ENCODE data around the gene HEPN1.

The HEPN1 gene

DNA sequence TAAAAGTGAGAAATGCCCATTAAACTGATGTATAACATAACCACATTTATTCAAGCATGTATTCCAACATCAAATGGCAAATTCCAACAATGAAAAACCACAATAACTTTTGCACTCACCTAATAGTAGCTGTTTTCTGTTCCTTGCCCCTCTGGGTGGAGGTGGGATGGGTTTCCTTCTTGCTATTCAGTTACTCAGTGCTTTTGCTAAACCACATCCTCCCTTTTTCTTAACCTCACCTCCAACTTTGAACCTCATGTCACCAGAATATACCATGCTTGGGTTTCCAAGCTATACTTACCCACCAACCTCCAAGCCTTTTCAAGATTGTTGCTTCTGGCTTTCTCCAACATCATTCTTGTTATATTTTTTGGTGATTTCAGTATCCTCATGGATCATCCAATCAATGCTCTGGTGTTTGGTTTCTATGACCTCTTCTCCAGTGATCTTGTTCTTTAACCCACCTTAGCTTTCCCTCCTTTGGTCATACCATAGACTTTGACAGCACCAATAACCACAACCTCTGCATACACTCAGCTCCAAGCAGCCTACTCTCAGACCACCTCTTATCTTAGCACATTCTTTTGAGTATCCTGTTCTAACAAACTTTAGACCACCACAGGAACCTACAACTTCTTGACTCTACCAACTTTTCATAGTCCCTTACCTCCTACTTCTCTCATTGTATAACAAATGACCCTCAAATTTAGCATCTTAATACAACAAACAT lies 31.7 kb downstream of the HEPN1 start:
- TF ChIP-seq, protein P1, sequence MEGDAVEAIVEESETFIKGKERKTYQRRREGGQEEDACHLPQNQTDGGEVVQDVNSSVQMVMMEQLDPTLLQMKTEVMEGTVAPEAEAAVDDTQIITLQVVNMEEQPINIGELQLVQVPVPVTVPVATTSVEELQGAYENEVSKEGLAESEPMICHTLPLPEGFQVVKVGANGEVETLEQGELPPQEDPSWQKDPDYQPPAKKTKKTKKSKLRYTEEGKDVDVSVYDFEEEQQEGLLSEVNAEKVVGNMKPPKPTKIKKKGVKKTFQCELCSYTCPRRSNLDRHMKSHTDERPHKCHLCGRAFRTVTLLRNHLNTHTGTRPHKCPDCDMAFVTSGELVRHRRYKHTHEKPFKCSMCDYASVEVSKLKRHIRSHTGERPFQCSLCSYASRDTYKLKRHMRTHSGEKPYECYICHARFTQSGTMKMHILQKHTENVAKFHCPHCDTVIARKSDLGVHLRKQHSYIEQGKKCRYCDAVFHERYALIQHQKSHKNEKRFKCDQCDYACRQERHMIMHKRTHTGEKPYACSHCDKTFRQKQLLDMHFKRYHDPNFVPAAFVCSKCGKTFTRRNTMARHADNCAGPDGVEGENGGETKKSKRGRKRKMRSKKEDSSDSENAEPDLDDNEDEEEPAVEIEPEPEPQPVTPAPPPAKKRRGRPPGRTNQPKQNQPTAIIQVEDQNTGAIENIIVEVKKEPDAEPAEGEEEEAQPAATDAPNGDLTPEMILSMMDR (IDR thresholded peaks at IDR 0.05) = no peak

DNA sequence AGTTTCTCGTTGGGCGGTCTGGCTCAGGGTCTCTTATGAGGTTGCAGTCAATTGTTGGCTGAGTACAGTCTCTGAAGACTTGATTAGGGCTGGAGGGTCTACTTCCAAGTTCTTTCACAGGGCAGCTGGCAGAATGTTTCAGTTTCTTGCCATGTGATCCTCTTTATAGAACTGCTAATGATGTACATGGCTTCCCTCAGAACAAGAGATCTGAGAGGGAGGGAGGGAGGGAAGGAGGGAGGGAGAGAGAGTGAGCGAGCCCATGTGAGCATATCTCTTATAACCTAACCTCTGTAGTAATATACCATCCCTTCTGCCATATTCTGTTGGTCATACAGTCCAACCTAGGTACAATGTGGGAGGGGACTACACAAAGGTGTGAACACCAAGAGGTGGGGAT lies 32.3 kb downstream of the HEPN1 start:
- TF ChIP-seq, protein P1 (IDR thresholded peaks at IDR 0.05) = no peak

DNA sequence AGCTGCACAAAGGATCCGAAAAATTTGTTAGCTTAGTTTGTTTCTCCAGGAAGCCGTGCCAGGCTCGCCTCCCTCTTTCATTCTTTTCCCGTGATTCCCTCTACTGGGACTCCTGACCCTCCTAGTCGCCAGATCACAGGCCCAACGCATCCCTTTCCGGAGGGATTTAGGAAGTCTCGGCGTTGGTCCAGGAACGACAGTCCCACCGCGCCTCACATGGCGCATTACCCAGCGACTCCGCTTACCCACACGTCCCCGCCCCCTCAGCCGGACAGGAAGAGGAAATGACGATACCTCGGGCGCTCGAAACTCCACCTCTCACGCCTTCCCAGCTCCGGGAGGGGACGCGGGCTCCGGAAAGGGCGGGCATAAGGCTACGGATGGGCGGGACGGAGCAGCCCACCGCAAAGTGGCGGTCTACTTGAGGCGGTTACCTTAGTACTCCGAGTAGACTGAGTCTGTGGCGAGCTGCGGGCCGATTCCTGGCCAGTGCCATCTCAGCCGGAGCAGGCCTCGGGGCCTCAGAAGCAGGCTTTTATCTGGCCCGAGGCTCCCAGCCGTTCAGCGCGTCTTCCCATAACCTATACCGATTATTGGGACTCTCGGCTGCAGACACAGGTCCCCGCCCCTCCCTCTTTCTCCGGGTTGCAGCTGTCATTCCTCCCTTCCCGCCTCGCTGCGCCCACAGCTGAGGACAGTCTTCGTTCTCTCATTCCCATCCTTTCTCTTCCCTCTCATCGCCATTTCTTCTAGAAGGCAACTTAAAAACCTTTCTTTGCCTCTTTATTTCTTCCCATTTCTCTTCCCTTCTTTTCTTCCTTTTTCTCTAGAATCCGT lies 34.9 kb downstream of the HEPN1 start, which contains the start of gene CCDC15:
TSS of gene CCDC15 (plus strand) at position 450 of the 837 bp plus-strand sequence. CDS start 531 bp downstream, outside the sequence.
- TF ChIP-seq, protein P1 (IDR thresholded peaks at IDR 0.05) = no peak

DNA sequence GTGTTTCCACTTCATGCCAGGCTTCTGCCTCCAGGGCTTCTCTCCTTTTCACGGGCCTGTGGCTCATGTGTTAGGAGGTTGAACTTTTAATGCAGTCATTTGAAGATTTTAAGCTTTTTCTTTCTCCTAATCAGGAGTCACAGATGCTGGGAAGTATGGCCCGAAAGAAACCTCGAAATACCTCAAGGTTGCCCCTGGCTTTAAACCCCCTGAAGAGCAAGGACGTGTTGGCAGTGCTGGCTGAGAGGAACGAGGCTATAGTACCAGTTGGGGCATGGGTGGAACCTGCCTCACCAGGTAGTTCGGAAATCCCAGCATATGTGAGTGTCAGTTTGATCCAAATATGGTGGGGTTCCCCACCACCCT lies 35.5 kb downstream of the HEPN1 start:
- TF ChIP-seq, protein P1 (IDR thresholded peaks at IDR 0.05) = no peak

DNA sequence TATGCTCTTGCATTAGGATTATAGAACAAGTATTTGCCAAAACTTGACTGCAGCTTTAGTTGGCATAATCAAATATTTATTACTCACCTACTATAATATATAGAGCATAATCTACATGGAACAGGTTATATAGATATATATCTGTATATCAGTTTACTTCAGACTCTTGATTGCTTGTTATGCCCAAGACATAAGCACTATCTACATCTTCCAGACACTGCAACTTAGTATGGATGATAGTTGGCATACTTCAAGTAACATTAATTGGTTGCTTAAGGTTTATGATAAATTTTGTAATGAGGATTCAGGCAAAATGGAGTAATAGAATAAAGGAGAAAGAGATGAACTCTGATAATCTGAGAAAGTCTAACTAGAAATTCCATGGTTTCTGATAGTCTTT lies 36.0 kb downstream of the HEPN1 start:
- TF ChIP-seq, protein P1 (IDR thresholded peaks at IDR 0.05) = no peak

DNA sequence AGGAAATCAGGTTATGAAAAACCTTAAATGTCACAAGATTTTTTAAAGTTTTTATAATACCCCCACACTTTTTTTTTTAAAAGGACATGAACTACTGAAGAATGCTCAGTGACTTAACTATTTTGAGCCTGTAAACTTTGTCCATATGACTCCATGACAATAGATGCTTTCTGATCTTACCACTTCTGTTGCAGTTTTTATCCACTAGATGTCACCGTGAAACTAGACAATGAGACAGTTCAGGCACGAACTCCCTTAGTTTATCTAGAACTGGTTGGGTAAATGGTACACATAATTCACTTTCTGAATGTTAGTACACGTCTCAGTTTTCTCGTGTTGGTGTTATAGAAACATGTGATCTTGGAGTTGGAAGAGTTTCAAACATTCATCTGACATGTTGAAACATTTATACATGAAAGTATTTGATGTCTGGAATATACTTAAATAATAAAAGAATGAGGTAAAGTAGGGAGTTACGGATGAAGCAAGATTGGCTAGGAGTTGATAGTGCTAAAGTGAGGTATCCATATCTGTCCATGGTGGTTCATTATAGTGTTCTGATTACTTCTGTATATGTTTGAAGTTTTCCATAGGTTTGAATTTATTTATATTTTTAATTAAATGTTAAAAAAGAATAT lies 43.0 kb downstream of the HEPN1 start:
- TF ChIP-seq, protein P1 (IDR thresholded peaks at IDR 0.05) = peak; percentile 81

All from LNCAP (cell line).